ENCODE results near the gene GRIK4. TPM values are rescaled to one million over a fixed set of nuclear protein-coding genes. Genes with fewer than 3 reads are reported as not detected.
A peak's percentile ranks its signal among the peaks of the same experiment; 100 is the strongest.
"Not testable (repeated sequence)": the region's sequence is repeated elsewhere in the genome, so short reads cannot be mapped to it uniquely, and the experiment has no call there.

Gene GRIK4
- total RNA-seq, 2 donors from 2014 or later: not detected

GRCh38 chr11:120501440-120501839 is 10.1 kb upstream of the GRIK4 start:
- no peak for ATAC-seq
- no peak for DNase-seq (ENCODE audit: low spot score in 2 of 2)
- H3K27ac Mint-ChIP-seq: no peak overlapping the region
- H3K36me3 Mint-ChIP-seq: no peaks in the 10 kb centered on the region
- H3K9me3 Mint-ChIP-seq: no peaks in the 10 kb centered on the region

GRCh38 chr11:120501976-120502755 is 9.4 kb upstream of the GRIK4 start:
- DNase-seq (ENCODE audit: low spot score in 2 of 2): no peak
- H3K9me3 Mint-ChIP-seq: no peaks in the 10 kb centered on the region
- H3K36me3 Mint-ChIP-seq: no peaks in the 10 kb centered on the region

GRCh38 chr11:120503529-120503928 is 8.0 kb upstream of the GRIK4 start:
- H3K27ac Mint-ChIP-seq; H3K36me3 Mint-ChIP-seq; ATAC-seq; H3K9me3 Mint-ChIP-seq; DNase-seq (ENCODE audit: low spot score in 2 of 2): not testable (repeated sequence)

More at GRCh38 chr11:120501976-120502755, 9.4 kb upstream of the GRIK4 start:
- ATAC-seq: no peak
- no peak overlapping the region for H3K27ac Mint-ChIP-seq

- no peaks in the 10 kb centered on the region for H3K36me3 Mint-ChIP-seq
- ATAC-seq: no peak
- H3K27ac Mint-ChIP-seq: no peak overlapping the region
These were observed 5.6 kb upstream of the GRIK4 start for GRCh38 chr11:120505801-120506425.

GRCh38 chr11:120509346-120510053 is 2.0 kb upstream of the GRIK4 start:
- DNase-seq (ENCODE audit: low spot score in 2 of 2) (no peak), ATAC-seq (no peak)
- H3K9me3 Mint-ChIP-seq: no peaks in the 10 kb centered on the region
- no peak overlapping the region for H3K27ac Mint-ChIP-seq
- no peaks in the 10 kb centered on the region for H3K36me3 Mint-ChIP-seq

More at GRCh38 chr11:120505801-120506425, 5.6 kb upstream of the GRIK4 start:
- DNase-seq (ENCODE audit: low spot score in 2 of 2): no peak
- no peaks in the 10 kb centered on the region for H3K9me3 Mint-ChIP-seq

GRCh38 chr11:120510406-120511115 is 987 bp upstream of the GRIK4 start:
- DNase-seq (ENCODE audit: low spot score in 2 of 2) (peak in 1 of 2 donors; percentile 41), ATAC-seq (peak in 1 of 2 donors; percentile 18)
- H3K9me3 Mint-ChIP-seq: no peaks in the 10 kb centered on the region
- H3K36me3 Mint-ChIP-seq: no peaks in the 10 kb centered on the region
- H3K27ac Mint-ChIP-seq: no peak overlapping the region

GRCh38 chr11:120511820-120512738 is 531 bp downstream of the GRIK4 start:
- peak in 1 of 2 donors; percentile 4 for ATAC-seq

GRCh38 chr11:120512739-120513435 is 1.3 kb downstream of the GRIK4 start:
- ATAC-seq: no peak
- Mint-ChIP-seq H3K27ac (no peak overlapping the region), H3K36me3 (no peaks in the 10 kb centered on the region), H3K9me3 (no peaks in the 10 kb centered on the region)
- DNase-seq (ENCODE audit: low spot score in 2 of 2): peak in 1 of 2 donors; percentile 54

More at GRCh38 chr11:120511820-120512738, 531 bp downstream of the GRIK4 start:
- peak in 1 of 2 donors; percentile 34 for DNase-seq (ENCODE audit: low spot score in 2 of 2)
- Mint-ChIP-seq H3K9me3 (no peaks in the 10 kb centered on the region), H3K27ac (no peak overlapping the region), H3K36me3 (no peaks in the 10 kb centered on the region)

- no peak for ATAC-seq
- DNase-seq (ENCODE audit: low spot score in 2 of 2): peak in 1 of 2 donors; percentile 25
- H3K9me3 Mint-ChIP-seq: no peaks in the 10 kb centered on the region
- H3K27ac Mint-ChIP-seq: no peak overlapping the region
- H3K36me3 Mint-ChIP-seq: no peaks in the 10 kb centered on the region
These were observed 2.1 kb downstream of the GRIK4 start for GRCh38 chr11:120513436-120514315.

GRCh38 chr11:120514541-120515121 is 3.1 kb downstream of the GRIK4 start:
- ATAC-seq (no peak), DNase-seq (ENCODE audit: low spot score in 2 of 2) (no peak)
- no peaks in the 10 kb centered on the region for H3K9me3 Mint-ChIP-seq
- H3K27ac Mint-ChIP-seq: no peak overlapping the region
- no peaks in the 10 kb centered on the region for H3K36me3 Mint-ChIP-seq

GRCh38 chr11:120515186-120515723 is 3.7 kb downstream of the GRIK4 start:
- H3K27ac Mint-ChIP-seq: no peak overlapping the region
- ATAC-seq: no peak
- no peak for DNase-seq (ENCODE audit: low spot score in 2 of 2)
- H3K9me3 Mint-ChIP-seq: no peaks in the 10 kb centered on the region
- no peaks in the 10 kb centered on the region for H3K36me3 Mint-ChIP-seq

- no peaks in the 10 kb centered on the region for H3K36me3 Mint-ChIP-seq
- ATAC-seq (no peak), DNase-seq (ENCODE audit: low spot score in 2 of 2) (no peak)
- H3K9me3 Mint-ChIP-seq: no peaks in the 10 kb centered on the region
- H3K27ac Mint-ChIP-seq: no peak overlapping the region
These were observed 5.2 kb downstream of the GRIK4 start for GRCh38 chr11:120516461-120517389.

- Mint-ChIP-seq H3K36me3 (no peaks in the 10 kb centered on the region), H3K27ac (no peak overlapping the region), H3K9me3 (no peaks in the 10 kb centered on the region)
- DNase-seq (ENCODE audit: low spot score in 2 of 2) (no peak), ATAC-seq (no peak)
These were observed 5.8 kb downstream of the GRIK4 start for GRCh38 chr11:120517390-120517761.
